ENCODE measurements around the gene GP9. TPM values are rescaled to one million over a fixed set of nuclear protein-coding genes. Genes with fewer than 3 reads are reported as not detected.
A peak's percentile ranks its signal among the peaks of the same experiment; 100 is the strongest.

The GP9 gene
- not detected for total RNA-seq

GRCh38 chr3:129060276-129061022 lies at the start of gene GP9:
Gene GP9 (plus strand): TSS chr3:129060779. CDS start chr3:129061740, 961 bp downstream.
- H3K27me3 Mint-ChIP-seq (ENCODE audit: low read depth) = no peaks in the 10 kb centered on the region
- intact Hi-C loops (cut with micrococcal nuclease) = no loop called here
- H3K4me1 Mint-ChIP-seq (ENCODE audit: low read depth) = peaks cover 7% of the 10 kb centered on the region
- CTCF ChIA-PET = no interaction called here
- no peak within 1 kb of the TSS for H3K4me3 Mint-ChIP-seq
- DNase-seq = no peak
- H3K27ac Mint-ChIP-seq = no peak within 1 kb of the TSS
- H3K9me3 Mint-ChIP-seq = no peaks in the 10 kb centered on the region
- H3K36me3 Mint-ChIP-seq (ENCODE audit: low read depth) = no peaks in the 10 kb centered on the region

DNA sequence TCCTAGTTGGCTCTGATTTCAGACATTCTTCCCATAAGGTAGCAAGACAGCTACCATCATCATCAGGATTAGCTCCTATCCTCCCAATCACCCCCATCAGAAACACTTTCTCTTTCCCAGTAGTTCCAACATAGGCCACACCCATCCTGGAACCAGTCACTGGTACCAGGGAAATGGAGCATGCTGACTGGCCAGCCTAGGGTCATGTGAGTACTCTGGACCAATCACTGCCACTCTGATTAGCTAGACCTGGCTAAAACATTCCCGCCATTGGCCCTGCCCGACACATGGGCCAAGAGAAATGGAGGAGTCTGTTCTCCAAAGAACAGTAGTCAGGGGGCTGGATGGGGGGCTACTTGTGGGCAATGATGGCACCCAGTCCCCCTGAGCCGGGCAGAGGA lies 47.1 kb upstream of the GP9 start:
- Mint-ChIP-seq H3K27ac (no peak overlapping the region), H3K4me1 (ENCODE audit: low read depth) (peaks cover 33% of the 10 kb centered on the region), H3K4me3 (no peak overlapping the region), H3K9me3 (no peaks in the 10 kb centered on the region), H3K27me3 (ENCODE audit: low read depth) (no peaks in the 10 kb centered on the region), H3K36me3 (ENCODE audit: low read depth) (no peaks in the 10 kb centered on the region)
- intact Hi-C loops (cut with micrococcal nuclease) = no loop called here
- CTCF ChIA-PET = interaction anchor here (0.7 to 6.7 kb wide), 3 partner anchors 12 to 17 kb away, joined by 3 to 74 read pairs (median 6); partner anchors contain the start of gene EFCC1
- DNase-seq = no peak

DNA sequence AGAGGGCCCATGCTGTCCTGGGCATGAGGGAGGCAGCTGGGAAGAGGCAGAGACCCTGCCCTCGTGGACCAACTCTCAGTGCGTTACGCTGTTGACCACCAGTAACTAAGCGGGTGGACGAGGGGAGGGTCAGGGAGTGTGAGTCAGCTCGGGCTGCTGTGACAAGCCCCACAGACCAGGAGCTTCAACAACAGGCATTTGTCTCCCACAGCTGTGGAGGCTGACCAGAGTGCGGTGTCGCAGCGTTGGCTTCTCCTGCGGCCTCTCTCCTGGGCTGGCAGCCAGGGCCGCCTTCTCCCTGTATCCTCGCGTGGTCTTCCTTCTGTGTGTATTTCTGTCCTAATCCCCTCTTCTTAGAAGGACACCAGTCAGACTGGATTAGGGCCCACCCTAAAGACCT lies 46.4 kb upstream of the GP9 start:
- no peak overlapping the region for H3K4me3 Mint-ChIP-seq
- no peaks in the 10 kb centered on the region for H3K9me3 Mint-ChIP-seq
- peaks cover 38% of the 10 kb centered on the region for H3K4me1 Mint-ChIP-seq (ENCODE audit: low read depth)
- intact Hi-C loops (cut with micrococcal nuclease) = no loop called here
- no peak for DNase-seq
- H3K36me3 Mint-ChIP-seq (ENCODE audit: low read depth) = peaks cover 1% of the 10 kb centered on the region
- CTCF ChIA-PET = interaction anchor here (1.9 to 7.0 kb wide), 6 partner anchors 7 to 148 kb away, joined by 6 to 84 read pairs (median 42); partner anchors contain the start of gene EFCC1
- H3K27me3 Mint-ChIP-seq (ENCODE audit: low read depth) = no peaks in the 10 kb centered on the region
- H3K27ac Mint-ChIP-seq = peak overlapping the region; percentile 95

DNA sequence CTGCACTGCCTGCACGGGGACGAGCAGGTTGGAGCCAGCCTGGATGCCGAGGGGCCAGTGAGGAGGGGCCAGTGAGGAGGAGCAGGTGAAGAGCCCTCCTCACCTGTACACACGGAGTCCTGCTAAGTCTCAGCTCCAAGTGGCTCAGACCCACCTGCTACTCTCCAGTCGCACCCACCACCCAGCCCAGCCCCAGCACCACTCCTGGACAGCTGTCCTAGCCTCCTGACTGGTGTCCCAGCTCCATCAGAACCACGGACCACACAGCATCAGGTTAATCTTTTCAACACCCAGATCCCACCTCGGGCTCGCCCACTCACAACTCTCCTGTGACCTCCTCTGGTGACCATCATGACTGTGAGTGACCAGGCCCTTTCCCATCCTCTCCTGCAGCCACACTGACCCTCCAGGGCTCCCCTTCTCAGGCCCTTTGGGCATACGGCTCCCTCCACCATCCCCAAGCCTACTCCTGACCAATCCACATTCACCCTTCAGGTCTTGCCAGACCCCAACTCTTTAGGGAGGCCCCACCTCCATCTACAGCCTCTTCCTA lies 45.7 kb upstream of the GP9 start:
- Mint-ChIP-seq H3K36me3 (ENCODE audit: low read depth) (peaks cover 1% of the 10 kb centered on the region), H3K9me3 (no peaks in the 10 kb centered on the region), H3K27ac (peak overlapping the region; percentile 95), H3K4me3 (no peak overlapping the region), H3K4me1 (ENCODE audit: low read depth) (peaks cover 38% of the 10 kb centered on the region), H3K27me3 (ENCODE audit: low read depth) (no peaks in the 10 kb centered on the region)
- DNase-seq = no peak
- intact Hi-C loops (cut with micrococcal nuclease) = loop anchor here (5.0 kb wide), 1 partner anchor 363 kb away; the partner anchor contains the start of gene RPN1
- CTCF ChIA-PET = interaction anchor here (0.6 to 7.0 kb wide), 9 partner anchors 8 to 231 kb away, joined by 3 to 84 read pairs (median 20); partner anchors contain the start of gene EFCC1

GRCh38 chr3:129015388-129016105 lies 45.0 kb upstream of the GP9 start:
- intact Hi-C loops (cut with micrococcal nuclease) = loop anchor here (1.0 to 5.0 kb wide), 4 partner anchors 11 to 363 kb away; partner anchors contain the start of gene RPN1
- peaks cover 38% of the 10 kb centered on the region for H3K4me1 Mint-ChIP-seq (ENCODE audit: low read depth)
- peaks cover 1% of the 10 kb centered on the region for H3K36me3 Mint-ChIP-seq (ENCODE audit: low read depth)
- H3K9me3 Mint-ChIP-seq = no peaks in the 10 kb centered on the region
- H3K4me3 Mint-ChIP-seq = peak overlapping the region; percentile 73
- DNase-seq = peak; percentile 66
- peak overlapping the region; percentile 95 for H3K27ac Mint-ChIP-seq
- no peaks in the 10 kb centered on the region for H3K27me3 Mint-ChIP-seq (ENCODE audit: low read depth)
- CTCF ChIA-PET = interaction anchor here (0.6 to 7.0 kb wide), 23 partner anchors 8 to 406 kb away, joined by 3 to 84 read pairs (median 5); partner anchors contain the start of genes CFAP92, EFCC1 and RAB43

DNA sequence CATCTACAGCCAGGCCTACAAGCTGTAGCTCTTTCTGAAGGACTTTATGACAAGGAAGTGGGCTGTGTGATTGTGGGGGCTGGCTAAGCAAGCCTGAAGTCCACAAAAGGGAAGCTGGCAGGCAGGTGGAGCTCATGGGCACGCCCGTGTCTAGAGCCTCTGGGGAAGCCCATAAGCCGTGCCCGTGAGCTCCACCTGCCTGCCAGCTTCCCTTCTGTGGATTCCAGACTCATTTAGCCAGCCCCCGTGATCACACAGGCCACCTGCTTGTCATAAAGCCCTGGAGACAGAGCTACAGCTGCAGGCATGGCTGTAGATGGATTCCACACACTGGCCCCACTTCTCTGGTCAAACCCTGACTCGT lies 44.2 kb upstream of the GP9 start:
- Mint-ChIP-seq H3K4me3 (peak overlapping the region; percentile 73), H3K27ac (peak overlapping the region; percentile 95), H3K9me3 (no peaks in the 10 kb centered on the region), H3K27me3 (ENCODE audit: low read depth) (no peaks in the 10 kb centered on the region), H3K36me3 (ENCODE audit: low read depth) (peaks cover 1% of the 10 kb centered on the region), H3K4me1 (ENCODE audit: low read depth) (peaks cover 38% of the 10 kb centered on the region)
- CTCF ChIA-PET = interaction anchor here (0.7 to 7.0 kb wide), 21 partner anchors 9 to 288 kb away, joined by 3 to 84 read pairs (median 6); partner anchors contain the start of genes CFAP92, EFCC1 and RAB43
- intact Hi-C loops (cut with micrococcal nuclease) = loop anchor here (1.0 to 5.0 kb wide), 4 partner anchors 11 to 364 kb away; partner anchors contain the start of gene RPN1
- peak; percentile 88 for DNase-seq

DNA sequence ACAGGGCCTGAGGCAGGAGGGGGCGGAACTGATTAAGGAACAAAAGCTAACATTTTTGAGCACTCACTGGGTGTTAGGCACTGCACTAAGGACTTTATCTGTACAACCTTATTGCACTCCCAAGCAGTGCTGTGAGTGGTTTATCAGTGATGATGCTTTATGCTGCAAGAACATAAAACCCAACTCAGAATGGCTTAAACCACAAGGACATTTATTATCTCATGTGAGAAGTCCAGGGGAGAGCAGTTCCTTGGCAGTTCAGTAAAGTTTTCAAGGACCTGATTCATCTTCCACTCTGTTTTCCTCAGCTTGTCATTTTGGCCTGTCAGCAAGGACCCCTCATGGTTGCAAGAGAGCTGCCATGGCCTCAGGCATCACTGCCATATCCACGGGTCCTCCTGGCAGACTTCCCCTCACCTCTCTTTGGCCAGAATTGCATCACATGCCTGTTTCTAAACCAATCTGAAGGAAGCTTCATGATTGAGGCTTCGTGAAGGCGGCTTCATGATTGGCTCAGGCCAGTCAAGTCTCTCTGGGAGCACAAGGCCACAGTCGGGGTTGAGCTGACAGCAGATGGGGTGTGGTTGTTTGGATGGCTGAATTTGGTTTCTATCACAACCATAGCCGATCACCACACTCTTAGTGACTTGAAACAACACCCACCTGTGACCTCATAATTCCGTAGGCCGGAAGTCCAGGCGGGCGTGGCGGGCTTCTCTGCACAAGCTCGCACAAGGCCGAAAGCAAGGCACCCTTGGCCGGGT lies 43.7 kb upstream of the GP9 start:
- H3K9me3 Mint-ChIP-seq = no peaks in the 10 kb centered on the region
- H3K36me3 Mint-ChIP-seq (ENCODE audit: low read depth) = peaks cover 1% of the 10 kb centered on the region
- H3K4me3 Mint-ChIP-seq = peak overlapping the region; percentile 73
- peaks cover 38% of the 10 kb centered on the region for H3K4me1 Mint-ChIP-seq (ENCODE audit: low read depth)
- H3K27me3 Mint-ChIP-seq (ENCODE audit: low read depth) = no peaks in the 10 kb centered on the region
- intact Hi-C loops (cut with micrococcal nuclease) = loop anchor here (1.0 to 5.0 kb wide), 4 partner anchors 10 to 365 kb away; partner anchors contain the start of gene RPN1
- no peak for DNase-seq
- peak overlapping the region; percentile 95 for H3K27ac Mint-ChIP-seq
- CTCF ChIA-PET = interaction anchor here (0.8 to 7.0 kb wide), 20 partner anchors 10 to 229 kb away, joined by 3 to 84 read pairs (median 6); partner anchors contain the start of genes CFAP92, EFCC1 and RAB43

DNA sequence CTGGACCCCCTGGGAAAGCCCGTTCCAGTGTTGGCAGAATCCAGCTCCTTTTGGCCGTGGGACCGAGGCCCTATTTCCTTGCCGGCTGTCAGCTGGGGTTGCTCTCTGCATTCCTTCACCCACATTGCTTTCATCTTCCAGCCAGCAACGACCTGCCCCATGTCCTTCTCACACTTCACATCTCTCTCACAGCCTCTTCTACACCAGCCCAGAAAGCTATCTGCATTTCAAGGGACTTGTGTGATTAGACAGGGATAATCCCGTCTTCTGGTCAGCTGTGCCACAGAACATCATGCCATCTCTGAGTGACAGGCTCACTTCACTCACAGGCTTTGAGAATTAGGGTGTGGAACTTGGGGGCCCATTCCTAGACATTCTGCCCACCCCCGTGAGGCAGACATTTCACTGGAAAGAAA lies 43.1 kb upstream of the GP9 start:
- H3K4me1 Mint-ChIP-seq (ENCODE audit: low read depth) = peaks cover 38% of the 10 kb centered on the region
- peak overlapping the region; percentile 32 for H3K27ac Mint-ChIP-seq
- no peaks in the 10 kb centered on the region for H3K9me3 Mint-ChIP-seq
- H3K27me3 Mint-ChIP-seq (ENCODE audit: low read depth) = no peaks in the 10 kb centered on the region
- CTCF ChIA-PET = interaction anchor here (1.0 to 7.0 kb wide), 10 partner anchors 10 to 228 kb away, joined by 4 to 84 read pairs (median 21); partner anchors contain the start of genes EFCC1 and RAB43
- DNase-seq = no peak
- H3K4me3 Mint-ChIP-seq = no peak overlapping the region
- intact Hi-C loops (cut with micrococcal nuclease) = loop anchor here (5.0 kb wide), 1 partner anchor 365 kb away; the partner anchor contains the start of gene RPN1
- peaks cover 1% of the 10 kb centered on the region for H3K36me3 Mint-ChIP-seq (ENCODE audit: low read depth)

GRCh38 chr3:129018271-129018670 lies 42.3 kb upstream of the GP9 start:
- CTCF ChIA-PET = interaction anchor here (7.0 kb wide), 1 partner anchor 47 kb away, joined by 84 read pairs; no protein-coding TSS in a partner anchor
- Mint-ChIP-seq H3K4me1 (ENCODE audit: low read depth) (peaks cover 38% of the 10 kb centered on the region), H3K27ac (no peak overlapping the region), H3K9me3 (no peaks in the 10 kb centered on the region), H3K36me3 (ENCODE audit: low read depth) (peaks cover 1% of the 10 kb centered on the region), H3K27me3 (ENCODE audit: low read depth) (no peaks in the 10 kb centered on the region), H3K4me3 (no peak overlapping the region)
- no peak for DNase-seq
- intact Hi-C loops (cut with micrococcal nuclease) = loop anchor here (5.0 kb wide), 1 partner anchor 366 kb away; the partner anchor contains the start of gene RPN1

- Mint-ChIP-seq H3K27me3 (ENCODE audit: low read depth) (no peaks in the 10 kb centered on the region), H3K9me3 (no peaks in the 10 kb centered on the region), H3K27ac (no peak overlapping the region), H3K36me3 (ENCODE audit: low read depth) (peaks cover 1% of the 10 kb centered on the region), H3K4me1 (ENCODE audit: low read depth) (peaks cover 38% of the 10 kb centered on the region), H3K4me3 (no peak overlapping the region)
- DNase-seq = no peak
- CTCF ChIA-PET = interaction anchor here (7.0 kb wide), 1 partner anchor 48 kb away, joined by 84 read pairs; no protein-coding TSS in a partner anchor
- intact Hi-C loops (cut with micrococcal nuclease) = loop anchor here (5.0 kb wide), 1 partner anchor 366 kb away; the partner anchor contains the start of gene RPN1
These were observed 41.8 kb upstream of the GP9 start for GRCh38 chr3:129018751-129019150.

DNA sequence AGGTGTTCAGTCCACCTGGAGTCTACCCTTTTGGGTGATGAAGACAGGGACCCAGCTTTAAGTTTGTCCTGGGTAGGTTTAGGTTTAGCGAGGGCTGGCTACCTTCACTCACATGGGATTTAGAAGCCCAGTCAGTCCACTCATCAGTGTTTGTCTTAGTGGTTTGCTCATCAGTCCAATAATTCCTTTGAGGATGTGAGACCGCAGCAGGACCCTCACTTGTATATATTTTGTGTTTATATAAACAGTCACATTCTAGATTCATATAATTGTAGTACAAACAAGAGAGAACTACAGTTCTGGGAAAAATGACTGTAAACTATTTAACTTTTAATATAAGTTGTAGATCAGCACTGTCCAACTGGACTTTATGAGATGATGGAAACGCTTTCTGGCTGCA lies 41.3 kb upstream of the GP9 start:
- H3K4me1 Mint-ChIP-seq (ENCODE audit: low read depth) = peaks cover 38% of the 10 kb centered on the region
- no peak overlapping the region for H3K27ac Mint-ChIP-seq
- DNase-seq = no peak
- no peak overlapping the region for H3K4me3 Mint-ChIP-seq
- no peaks in the 10 kb centered on the region for H3K9me3 Mint-ChIP-seq
- peaks cover 1% of the 10 kb centered on the region for H3K36me3 Mint-ChIP-seq (ENCODE audit: low read depth)
- intact Hi-C loops (cut with micrococcal nuclease) = loop anchor here (5.0 kb wide), 1 partner anchor 367 kb away; the partner anchor contains the start of gene RPN1
- H3K27me3 Mint-ChIP-seq (ENCODE audit: low read depth) = no peaks in the 10 kb centered on the region
- CTCF ChIA-PET = interaction anchor here (1.3 to 7.0 kb wide), 3 partner anchors 15 to 144 kb away, joined by 4 to 84 read pairs (median 4); no protein-coding TSS in a partner anchor

All from activated naive CD4-positive, alpha-beta T cell treated with anti-CD3 and anti-CD28 coated beads for 36 hours (primary cell).